NCI-H748 treated with DMSO at 0.1 percent for 48 hours (cell line): ENCODE results near the gene MPI.
A peak's percentile ranks its signal among the peaks of the same experiment; 100 is the strongest.
"Not testable (repeated sequence)": the region's sequence is repeated elsewhere in the genome, so short reads cannot be mapped to it uniquely, and the experiment has no call there.

ENCODE experiments used
- DNase-seq: peaks from one replicate; lab custom pipeline; 2025; lab: John Stamatoyannopoulos, UW

Gene MPI

DNA sequence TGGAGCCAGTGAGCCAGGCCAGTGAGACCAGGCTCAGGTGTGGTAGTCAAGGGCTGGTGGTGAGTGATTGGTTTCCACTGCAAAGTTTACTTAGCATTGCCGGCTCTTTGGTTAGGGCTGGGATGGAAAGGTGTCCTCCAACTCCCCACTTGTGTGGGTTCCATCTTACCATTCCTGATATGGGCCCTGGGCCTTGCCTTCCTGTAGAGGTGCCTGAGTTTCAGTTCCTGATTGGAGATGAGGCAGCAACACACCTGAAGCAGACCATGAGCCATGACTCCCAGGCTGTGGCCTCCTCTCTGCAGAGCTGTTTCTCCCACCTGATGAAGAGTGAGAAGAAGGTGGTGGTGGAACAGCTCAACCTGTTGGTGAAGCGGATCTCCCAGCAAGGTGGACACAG is 3.1 kb downstream of the MPI start:
- DNase-seq, result no peak

DNA sequence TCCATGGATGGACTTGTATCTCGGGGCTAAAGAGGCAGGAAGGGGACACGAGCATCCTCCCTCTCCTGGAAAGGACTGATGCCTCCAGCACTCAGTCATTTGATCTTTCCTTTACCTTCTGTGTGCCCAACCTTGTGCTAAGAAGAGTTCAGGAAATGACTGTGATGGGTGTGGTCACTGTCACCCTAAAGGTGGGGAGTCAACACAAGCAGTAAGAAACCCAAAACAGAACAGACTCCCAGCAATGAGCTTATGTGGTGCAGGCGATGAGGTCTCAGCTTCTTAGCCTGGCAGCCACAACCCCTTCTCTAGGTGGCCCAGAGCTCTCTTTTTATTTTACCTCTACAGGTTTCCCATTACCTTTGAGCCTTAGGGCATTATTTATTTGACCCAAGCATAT is 3.8 kb downstream of the MPI start:
- no peak for DNase-seq

DNA sequence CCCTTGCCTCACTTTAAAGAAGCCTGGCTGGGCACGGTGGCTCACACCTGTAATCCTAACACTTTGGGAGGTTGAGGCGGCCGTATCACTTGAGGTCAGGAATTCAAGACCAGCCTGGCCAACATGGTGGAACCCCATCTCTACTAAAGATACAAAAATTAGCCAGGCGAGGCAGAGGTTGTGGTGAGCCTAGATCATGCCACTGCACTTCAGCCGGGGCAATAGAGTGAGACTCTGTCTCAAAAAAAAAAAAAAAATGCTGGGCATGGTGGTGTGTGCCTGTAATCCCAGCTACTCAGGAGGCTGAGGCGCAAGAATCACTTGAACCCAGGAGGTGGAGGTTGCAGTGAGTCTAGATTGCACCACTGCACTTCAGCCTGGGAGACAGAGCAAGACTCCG is 4.5 kb downstream of the MPI start:
- DNase-seq, result not testable (repeated sequence)

DNA sequence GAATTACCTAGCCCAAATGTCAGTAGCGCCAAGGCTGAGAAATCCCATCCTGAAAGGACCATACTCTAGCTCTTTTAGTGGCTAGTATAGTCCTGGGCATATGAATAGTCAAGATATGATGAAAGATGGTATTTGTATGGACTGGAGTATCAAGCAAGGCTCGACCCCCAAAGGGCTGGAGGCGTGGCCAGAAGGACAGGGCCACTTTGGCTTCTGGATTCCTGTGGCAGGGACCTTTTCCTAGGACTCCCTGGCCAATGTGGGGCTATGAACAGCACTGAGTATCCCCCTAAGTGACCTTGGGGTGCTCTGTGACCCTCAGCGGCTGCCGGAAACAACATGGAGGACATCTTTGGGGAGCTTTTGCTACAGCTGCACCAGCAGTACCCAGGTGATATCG is 6.0 kb downstream of the MPI start:
- no peak for DNase-seq

DNA sequence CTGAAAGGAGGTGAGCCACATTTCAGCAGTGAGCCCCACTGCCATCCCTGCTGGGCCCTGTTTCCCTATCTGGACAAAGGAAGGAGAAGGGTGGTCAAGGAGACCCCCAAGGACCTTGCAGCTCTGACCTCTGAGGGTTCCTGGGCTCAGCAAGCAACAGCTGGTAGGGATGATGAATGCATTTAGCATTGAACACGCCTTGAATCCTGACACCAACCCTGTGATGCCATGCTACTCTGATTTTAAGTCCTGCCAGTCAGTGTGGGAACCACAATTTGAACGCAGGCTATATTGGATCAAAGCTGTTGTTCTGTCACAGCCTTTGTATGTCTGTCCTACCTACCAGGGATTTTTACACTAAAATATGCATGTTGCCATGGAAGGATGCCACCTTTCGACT is 6.5 kb downstream of the MPI start:
- no peak for DNase-seq

DNA sequence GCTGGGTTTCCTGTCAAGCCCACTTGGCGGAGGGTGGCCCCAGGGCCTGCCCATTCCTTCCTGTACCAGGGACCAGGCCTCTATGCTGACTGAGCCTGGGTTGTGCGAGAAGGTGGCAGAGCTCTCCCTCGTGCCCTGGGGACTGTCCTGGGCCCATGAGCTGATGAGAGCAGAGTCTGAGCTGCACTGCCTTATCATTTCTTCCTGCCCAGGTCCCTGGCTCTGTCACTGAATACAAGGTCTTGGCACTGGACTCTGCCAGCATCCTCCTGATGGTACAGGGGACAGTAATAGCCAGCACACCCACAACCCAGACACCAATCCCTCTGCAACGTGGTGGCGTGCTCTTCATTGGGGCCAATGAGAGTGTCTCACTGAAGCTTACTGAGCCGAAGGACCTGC is 7.5 kb downstream of the MPI start:
- no peak for DNase-seq

DNA sequence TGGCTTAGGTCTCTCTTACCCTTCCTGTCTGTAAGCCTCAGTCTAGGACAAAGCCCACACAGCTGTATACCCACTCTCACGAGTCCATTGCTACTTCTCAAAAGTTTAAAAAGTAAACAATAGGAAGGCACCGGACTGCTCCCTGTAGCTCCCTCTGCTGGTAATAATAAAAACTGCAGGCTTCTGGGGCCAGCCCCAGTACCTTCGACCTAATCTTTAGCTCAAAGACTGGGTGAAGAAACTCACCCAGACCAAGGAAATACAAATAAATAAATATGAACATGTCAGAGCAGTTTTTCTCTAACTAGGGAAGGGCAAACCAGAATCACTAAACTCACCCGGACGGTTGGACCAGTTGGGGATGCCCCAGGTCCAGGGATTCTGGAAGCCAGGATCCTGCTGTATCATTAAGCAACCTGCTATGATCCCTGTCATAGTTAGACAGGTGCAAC is 11.8 kb downstream of the MPI start:
- no peak for DNase-seq

DNA sequence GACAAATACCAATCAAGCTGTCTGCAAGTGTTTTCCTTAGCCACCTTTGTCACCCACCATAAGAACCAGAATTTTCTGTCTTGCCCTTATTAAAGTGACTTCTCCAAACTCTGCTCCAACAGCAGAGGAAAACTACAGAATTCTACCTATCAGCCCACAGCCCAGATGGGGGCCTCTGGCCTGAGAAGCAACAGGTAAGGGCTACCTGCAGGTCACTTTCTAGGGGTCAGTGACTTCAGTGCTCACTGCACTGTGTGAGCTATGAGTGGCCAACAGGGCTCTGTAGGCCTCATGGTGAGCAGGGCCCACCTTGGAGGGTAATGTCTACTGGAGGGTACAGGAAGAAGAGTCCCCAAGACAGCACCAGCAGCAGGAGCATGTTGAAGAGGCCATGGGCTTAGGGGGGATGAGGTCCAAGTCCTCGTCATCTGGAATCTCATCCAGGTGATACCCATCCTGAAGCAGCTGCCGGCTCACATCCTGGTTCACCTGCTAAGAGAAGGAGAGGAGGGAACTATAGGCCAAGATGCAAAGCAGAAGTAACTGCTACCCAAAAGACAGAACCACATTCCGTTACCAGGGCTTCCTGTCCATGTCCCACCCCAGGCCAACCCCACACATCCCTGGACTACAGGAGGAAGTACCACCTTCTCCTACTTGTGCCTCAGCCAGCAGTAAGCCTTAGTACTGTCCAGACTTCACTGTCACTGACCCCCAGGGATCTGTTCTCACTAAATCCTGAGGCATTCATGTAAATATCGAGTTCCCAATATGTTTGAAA is 12.6 kb downstream of the MPI start:
- no peak for DNase-seq

DNA sequence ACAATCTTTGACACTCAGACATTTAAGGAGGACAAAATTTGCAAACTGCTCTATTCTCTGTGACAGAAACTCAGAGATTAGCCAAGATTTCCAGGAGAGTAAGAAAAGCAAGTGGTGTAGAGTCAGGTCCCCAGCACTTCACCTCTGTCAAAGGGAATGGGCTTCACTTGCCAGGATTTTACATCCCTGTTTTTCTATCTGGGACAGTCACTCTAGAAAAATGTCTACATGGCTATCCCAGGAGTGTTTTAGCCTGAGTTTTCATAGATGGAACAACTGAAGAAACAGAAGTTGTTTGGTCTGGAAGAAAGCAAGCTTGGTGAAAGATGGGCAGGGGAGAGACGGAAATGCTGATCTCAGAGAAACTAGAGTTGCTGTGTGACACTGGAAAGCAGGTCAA is 13.8 kb downstream of the MPI start:
- no peak for DNase-seq

DNA sequence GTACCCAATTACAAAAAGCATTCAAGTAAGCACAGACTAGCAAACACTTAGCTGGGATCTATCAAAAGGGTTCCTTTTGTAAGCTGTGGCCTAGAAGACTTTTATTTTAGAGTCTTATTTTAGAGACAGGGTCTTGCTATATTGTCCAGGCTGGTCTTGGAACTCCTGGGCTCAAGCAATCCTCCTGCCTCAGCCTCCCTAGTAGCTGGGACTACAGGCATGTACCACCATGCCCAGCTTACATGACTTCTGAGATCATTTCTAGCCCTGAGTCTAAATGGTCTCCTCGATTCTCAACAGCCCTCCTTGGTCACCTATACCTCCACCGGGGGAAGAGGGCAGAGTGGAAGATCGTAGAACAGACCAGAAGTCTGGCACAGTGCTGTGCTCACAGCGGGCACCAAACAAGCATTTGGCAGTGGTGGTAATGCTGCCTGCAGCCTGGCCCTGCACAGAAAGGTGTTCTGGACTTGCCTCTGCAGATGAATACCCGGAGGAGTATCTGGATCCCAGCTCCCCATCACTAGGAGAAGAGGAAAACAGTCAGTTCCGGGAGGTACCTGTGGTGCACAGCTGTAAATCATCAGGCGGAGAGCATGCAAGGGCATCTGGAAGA is 14.5 kb downstream of the MPI start:
- DNase-seq, result no peak

DNA sequence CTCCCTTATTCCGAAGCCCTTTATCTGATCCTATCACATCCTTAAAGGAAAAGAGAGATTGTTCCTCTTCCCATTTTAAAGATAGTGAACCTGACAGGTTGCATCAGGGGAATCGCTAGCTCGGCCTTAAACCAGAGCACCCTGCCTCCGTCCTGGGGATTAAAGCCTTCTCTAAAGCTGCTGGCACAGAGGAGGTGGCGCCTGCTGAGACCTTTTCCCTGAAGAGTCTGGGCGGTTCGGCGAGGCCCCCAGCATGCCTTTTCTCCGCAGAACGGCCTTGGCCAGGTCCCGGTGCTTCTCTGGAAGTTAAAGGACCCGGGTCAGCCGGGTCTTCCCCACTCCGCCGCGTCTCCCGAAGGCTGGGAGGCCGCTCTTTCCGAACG is 16.2 kb downstream of the MPI start:
- no peak for DNase-seq

DNA sequence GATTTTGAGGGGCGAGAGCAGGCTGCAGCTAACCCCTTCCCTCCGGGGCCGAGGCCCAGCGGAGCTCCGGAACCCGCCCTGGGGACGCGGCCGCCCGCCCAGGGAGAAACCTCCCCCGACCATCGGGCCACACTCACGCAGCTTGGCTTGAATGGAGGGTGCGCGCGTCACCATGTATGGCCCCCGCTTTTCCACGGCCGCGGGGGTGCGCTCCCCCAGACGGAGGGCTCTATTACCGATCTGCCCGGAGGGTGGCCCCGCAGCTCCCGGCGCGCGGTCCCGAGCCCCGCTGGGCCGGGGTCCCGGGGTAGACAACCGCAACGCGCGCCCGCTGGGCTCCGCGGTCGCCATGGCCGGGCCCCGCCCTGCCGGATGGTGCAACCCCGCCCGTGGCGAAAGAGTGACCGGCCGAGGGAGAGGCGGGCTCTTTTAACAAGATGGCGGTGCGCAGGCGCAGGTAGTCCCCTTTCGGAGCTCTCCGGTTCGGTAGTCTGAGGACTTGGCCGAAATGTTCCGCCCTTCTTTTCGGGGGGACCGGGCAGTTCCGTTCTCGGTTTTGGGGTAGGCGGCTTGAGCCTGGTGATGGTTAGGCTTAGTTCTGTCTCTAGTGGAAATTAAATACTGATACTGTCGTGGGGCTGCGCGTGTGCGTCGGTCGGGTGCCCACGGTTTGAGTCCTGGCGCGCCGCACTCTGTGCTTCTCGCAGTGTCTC is 16.8 kb downstream of the MPI start, which contains the start of gene FAM219B:
Gene FAM219B (minus strand): TSS at position 402 of the 713 bp plus-strand sequence. CDS start 51 bp downstream, at position 351.
- DNase-seq, result peak; percentile 41

DNA sequence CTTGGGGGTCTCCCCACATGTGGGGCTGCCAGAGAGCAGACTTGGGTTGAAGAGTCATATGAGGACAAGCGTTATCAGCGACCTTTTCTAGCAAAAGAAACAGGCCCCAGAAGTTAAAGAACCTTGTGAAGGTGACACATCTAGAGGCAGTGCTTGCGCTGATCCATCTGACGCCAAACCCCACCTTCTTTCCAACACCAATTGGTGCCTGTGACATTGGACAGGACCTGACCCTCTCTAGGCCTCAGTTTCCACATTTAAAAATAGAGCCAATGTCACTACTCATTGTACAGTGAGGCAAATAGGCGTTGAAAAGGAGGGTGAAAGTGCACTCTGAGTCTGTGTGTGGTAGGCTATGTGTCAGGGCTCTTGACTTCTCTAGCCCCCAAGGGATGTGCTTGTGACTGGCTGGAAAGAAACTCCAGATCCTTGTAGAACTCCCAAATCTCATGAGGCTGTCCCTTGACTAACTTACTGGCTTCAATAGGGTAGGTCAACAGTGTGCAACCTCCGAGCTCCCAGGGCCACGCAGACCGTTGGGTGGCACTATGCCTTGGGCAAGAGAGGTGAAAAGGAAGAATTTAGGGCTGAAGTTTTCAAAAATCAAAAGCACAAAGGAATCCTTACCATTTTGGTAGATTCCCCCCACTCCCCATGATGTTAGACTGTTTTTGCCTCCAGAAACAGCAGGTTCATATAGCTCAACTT is 17.5 kb downstream of the MPI start:
- no peak for DNase-seq

DNA sequence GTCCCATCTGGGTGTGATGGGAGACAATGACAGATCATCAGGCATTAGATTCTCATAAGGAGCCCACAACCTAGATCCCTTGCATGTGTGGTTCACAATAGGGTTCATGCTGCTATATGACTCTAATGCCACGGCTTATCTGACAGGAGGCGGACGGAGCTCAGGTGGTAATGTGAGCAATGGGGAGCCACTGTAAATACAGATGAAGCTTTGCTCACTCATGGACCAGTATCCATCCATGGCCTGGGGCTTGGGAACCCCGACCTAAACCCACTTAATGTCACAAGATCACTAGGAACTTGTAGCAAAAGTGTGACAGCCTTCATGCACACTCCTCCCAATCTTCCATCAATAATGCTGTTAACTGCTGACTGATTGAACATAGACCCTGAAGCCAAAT is 18.8 kb downstream of the MPI start:
- DNase-seq, result no peak

DNA sequence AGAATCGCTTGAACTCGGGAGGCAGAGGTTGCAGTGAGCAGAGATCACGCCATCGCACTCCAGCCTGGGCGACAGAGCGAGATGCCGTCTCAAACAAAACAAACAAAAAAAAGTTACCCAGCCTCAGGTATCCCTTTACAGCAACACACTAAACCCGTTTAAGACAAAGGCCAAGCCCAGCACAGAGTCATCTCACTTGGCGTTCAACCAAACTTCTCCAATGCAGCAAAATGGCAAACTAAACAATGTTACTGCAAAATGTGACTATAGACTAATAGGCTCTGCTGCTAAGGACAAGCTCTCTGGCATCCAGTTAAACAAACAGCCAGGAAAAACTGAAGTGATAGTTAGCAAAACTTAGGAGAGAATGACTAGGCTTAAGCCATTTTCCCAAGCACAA is 23.2 kb downstream of the MPI start:
- DNase-seq, result no peak

DNA sequence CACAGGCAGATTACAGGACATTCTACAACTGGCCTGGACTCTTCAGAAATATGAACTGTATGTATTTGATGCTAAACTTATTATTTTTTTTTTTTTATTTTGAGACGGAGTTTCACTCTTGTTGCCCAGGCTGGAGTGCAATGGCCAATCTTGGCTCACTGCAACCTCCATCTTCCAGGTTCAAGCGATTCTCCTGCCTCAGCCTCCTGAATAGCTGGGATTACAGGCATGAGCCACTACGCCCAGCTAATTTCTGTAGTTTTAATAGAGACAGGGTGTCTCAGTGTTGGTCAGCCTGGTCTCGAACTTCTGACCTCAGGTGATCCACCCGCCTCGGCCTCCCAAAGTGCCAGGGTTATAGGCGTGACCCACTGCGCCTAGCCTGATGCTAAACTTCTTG is 24.0 kb downstream of the MPI start:
- DNase-seq, result not testable (repeated sequence)

DNA sequence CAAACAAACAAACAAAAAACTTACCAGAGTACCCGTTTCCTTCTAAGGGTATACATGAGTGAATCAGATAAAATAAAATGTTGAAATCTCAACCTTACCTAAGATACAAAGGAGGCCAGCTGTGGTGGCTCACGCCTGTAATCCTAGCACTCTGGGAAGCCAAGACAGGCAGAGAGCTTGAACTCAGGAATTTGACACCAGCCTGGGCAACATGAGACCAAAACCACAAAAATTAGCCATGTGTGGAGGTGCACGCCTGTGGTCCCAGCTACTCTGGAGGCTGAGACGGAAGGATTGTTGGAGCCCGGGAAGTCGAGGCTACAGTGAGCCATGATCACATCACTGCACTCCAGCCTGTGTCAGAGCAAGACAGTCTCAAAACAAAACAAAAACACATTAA is 27.8 kb downstream of the MPI start:
- DNase-seq, result no peak

DNA sequence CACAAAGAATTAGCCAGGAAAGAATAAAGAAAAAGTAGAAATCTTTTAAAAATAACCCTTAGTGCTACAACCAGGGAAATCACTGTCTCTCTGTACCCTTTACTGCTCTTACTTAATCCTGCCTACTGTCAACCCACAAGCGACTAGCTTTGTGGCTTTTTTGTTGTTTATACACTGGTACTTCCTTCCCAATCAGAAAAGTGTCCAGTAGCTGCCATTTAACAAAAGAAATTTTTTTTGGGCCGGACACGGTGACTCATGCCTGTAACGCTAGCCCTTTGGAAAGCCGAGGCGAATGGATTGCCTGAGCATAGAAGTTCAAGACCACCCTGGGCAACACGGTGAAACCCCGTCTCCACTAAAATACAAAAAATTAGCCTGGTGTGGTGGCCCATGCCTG is 30.6 kb downstream of the MPI start:
- no peak for DNase-seq

DNA sequence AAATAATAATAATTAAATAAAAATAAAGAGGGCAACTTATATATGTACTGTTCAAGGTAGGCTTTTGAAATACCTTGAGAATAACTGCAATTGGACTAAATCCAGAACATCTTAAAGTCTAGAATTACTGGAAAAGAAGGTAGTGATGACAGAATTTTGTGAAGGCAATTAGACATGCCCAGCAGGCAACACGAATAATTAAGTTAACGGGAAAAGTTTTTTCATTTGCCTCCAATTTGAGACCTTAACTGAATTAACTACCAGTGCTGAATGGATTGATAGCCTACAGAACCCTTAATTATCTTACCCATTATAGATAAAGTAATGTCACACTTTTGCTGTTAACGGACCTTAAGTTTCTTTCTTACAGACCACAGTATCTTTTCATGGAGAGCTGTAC is 34.7 kb downstream of the MPI start:
- DNase-seq, result no peak

DNA sequence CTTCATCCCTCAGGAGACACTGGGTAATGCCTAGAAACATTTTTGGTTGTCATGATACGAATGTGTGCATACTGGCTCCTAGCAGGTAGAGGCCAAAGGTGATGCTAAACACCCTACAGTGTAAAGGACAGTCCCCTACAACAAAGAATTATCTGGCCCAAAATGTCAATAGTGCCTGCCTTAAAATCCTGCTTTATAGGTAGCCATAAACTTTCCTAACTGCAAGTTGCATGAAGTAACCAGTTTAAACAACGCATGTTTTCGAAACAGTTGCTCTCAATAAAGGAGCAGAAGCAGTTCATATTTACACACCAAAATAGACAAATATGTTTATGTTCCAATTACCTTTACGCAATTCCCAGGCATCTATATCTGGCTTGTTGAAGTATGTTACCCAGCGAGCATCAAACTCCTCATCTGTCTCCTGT is 38.9 kb downstream of the MPI start:
- no peak for DNase-seq

DNA sequence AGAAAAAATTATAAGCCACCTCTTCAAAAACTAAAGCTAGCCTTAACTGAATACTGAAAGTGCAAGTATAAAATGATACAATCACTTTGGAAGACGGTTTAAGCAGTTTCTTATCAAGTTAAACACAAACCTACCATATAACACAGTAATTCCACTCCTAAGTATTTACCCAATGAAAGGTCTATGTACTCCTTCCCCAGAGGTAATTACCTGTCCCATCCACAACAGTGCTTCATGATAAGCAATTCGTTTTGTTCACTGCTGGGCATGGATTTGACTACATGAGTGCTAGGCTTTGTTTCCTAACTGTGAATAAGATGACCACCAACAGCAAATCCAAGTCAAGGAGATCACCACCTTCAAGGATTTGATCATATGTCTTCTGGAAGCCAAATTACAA is 43.7 kb downstream of the MPI start:
- no peak for DNase-seq

DNA sequence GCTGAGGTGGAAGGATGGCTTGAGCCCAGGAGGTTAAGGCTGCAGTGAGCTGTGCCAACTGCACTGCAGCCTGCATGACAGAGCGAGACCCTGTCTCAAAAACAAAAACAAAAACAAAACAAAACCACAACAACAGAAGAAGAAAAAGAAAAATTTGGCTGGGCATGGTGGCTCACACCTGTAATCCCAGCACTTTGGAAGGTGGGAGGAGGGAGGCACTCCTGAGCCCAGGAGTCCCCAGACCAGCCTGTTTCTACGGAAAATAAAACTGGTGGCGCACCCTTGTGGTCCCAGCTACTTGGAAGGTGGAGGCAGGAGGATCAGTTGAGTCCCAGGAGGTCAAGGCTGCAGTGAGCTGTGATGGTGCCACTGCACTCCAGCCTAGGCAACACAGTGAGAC is 45.4 kb downstream of the MPI start:
- not testable (repeated sequence) for DNase-seq

DNA sequence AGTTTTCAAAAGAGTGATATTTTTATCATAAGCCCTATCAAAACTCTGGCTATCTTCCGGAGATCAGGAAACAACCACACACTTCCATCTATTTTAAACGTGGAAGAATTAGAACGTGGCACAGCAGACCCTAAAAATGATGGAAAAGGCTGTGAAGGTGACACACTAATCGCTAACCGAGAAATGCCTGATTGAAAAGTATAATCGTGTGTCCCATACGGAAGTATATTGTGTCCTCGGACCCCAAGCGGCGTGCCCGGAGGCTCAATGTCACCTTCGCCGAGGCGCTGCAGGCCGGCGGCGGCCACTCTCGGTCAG is 47.4 kb downstream of the MPI start:
- DNase-seq, result no peak
